ENCODE measurements around the gene PPP2R2B. TPM values are rescaled to one million over a fixed set of nuclear protein-coding genes. Genes with fewer than 3 reads are reported as not detected.

Gene PPP2R2B
- total and polyA plus RNA-seq, 4 donors = 2.0 to 27.3 (median 12.0) TPM

DNA sequence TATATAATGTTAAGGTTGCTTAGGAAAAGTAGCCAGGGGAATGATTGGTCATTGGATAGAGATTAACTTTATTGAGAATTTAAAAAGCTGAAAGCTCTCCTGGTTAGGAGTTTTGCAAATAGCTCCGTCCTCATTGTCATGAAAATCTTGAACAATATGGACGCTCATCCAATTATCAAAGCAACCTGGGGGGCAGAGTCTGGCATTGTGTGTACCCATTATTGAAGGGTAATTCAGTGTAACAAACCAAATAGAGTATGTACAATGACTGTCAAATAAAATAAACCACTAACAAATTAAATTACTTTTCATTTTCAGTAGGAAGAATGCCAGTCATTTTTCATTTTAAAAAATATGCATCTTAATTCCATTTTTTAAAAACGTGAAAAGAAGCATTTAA is 218.6 kb downstream of the PPP2R2B start:
- DNase-seq = no peak
- no peak for ATAC-seq (ENCODE audit: low FRiP score)
- intact Hi-C loops (cut with DNase I) = loop anchor here in 1 of 2 donors (10.0 kb wide), 2 partner anchors 215 to 305 kb away; partner anchors contain the start of gene PPP2R2B
- 57 to 69% methylated on average over 3 of the region's 3 CpGs for WGBS, 2 donors
- Histone ChIP-seq H3K27ac (ENCODE audit: low read depth in 1 of 2, low read length in 2 of 2) (no peak overlapping the region), H3K4me3 (ENCODE audit: low read length in 2 of 2) (no peak overlapping the region), H3K4me1 (ENCODE audit: control insufficient read depth in 1 of 2, insufficient read depth in 2 of 2, low read length in 2 of 2) (peaks cover 0 to 4% of the 10 kb centered on the region in 2 donors), H3K36me3 (ENCODE audit: control insufficient read depth in 1 of 2, insufficient read depth in 2 of 2, low read length in 1 of 2) (no peaks in the 10 kb centered on the region), H3K27me3 (ENCODE audit: control insufficient read depth in 1 of 2, insufficient read depth in 2 of 2, low read length in 1 of 2) (no peaks in the 10 kb centered on the region), H3K9me3 (ENCODE audit: control insufficient read depth, low read length) (no peaks in the 10 kb centered on the region)

DNA sequence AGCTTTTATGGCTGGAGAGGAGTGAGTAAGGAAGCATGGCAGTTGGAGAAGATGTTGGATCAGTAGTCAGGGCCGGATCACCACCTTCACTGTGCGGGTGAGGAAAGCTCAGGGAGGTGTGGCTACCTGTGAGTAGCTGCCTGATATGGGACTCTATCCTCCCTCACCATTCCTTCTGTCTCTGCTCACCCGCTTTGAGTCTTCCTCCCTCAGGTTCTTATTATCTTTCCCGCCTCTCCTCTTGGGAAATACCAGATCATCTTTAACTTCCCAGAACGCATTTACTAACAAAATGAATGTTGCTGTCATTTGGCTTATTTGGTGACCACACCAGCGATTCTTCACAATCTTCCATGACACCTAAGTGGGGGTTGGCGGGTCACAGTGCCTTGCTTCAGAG is 221.9 kb downstream of the PPP2R2B start:
- H3K4me3 ChIP-seq (ENCODE audit: low read length in 2 of 2) = no peak overlapping the region
- H3K9me3 ChIP-seq (ENCODE audit: control insufficient read depth, low read length) = no peaks in the 10 kb centered on the region
- peaks cover 0 to 1% of the 10 kb centered on the region in 2 donors for H3K36me3 ChIP-seq (ENCODE audit: control insufficient read depth in 1 of 2, insufficient read depth in 2 of 2, low read length in 1 of 2)
- H3K27me3 ChIP-seq (ENCODE audit: control insufficient read depth in 1 of 2, insufficient read depth in 2 of 2, low read length in 1 of 2) = no peaks in the 10 kb centered on the region
- DNase-seq (no peak), ATAC-seq (ENCODE audit: low FRiP score) (no peak)
- peaks cover 0 to 4% of the 10 kb centered on the region in 2 donors for H3K4me1 ChIP-seq (ENCODE audit: control insufficient read depth in 1 of 2, insufficient read depth in 2 of 2, low read length in 2 of 2)
- WGBS, 2 donors = 72 to 82% methylated on average over 7 of the region's 7 CpGs
- no peak overlapping the region for H3K27ac ChIP-seq (ENCODE audit: low read depth in 1 of 2, low read length in 2 of 2)
- intact Hi-C loops (cut with DNase I) = no loop called here

DNA sequence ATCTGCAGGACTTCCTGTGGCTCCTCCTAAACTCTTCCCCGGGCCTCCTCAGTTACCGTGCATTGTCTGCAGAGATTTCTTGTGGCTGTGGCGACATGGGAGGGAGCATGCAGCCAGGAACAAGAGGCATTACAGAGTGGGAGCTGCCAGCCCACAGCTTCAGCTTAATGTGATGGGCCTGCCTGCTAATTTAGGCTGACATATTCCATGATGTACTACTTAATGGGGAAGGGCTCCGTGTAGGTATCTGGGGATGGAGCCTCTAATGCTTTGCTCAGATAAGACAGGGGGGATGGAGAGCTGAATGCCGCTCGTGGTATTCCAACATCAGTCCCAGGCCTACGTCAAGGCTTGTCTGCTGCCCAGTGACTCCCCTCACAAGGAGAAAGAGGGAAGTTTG is 225.0 kb downstream of the PPP2R2B start:
- ATAC-seq (ENCODE audit: low FRiP score) (no peak), DNase-seq (no peak)
- H3K27ac ChIP-seq (ENCODE audit: low read depth in 1 of 2, low read length in 2 of 2) = no peak overlapping the region
- WGBS, 2 donors = 67 to 72% methylated on average over 7 of the region's 7 CpGs
- H3K27me3 ChIP-seq (ENCODE audit: control insufficient read depth in 1 of 2, insufficient read depth in 2 of 2, low read length in 1 of 2) = no peaks in the 10 kb centered on the region
- no peaks in the 10 kb centered on the region for H3K4me1 ChIP-seq (ENCODE audit: control insufficient read depth in 1 of 2, insufficient read depth in 2 of 2, low read length in 2 of 2)
- no peak overlapping the region for H3K4me3 ChIP-seq (ENCODE audit: low read length in 2 of 2)
- peaks cover 1 to 4% of the 10 kb centered on the region in 2 donors for H3K36me3 ChIP-seq (ENCODE audit: control insufficient read depth in 1 of 2, insufficient read depth in 2 of 2, low read length in 1 of 2)
- H3K9me3 ChIP-seq (ENCODE audit: control insufficient read depth, low read length) = no peaks in the 10 kb centered on the region
- intact Hi-C loops (cut with DNase I) = no loop called here

DNA sequence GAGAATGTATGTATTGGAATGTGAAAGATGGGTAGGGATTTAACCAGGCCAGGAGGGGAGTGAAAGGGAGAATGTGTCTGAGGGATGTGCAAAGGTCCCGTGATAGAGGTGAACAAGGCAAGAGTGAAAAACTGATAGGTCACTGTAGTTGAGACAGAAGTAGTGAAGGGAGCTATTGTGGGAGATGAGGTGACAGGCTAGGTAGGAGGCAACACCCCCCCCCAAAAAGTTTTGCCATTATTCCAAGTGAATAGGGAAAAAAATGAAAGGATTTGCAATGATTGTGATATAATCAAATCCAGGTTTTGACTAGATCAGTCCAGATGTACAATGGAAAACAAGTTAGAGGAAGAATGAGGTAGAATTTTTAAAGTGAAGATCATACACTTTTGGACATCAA is 226.0 kb downstream of the PPP2R2B start:
- ATAC-seq (ENCODE audit: low FRiP score) (no peak), DNase-seq (no peak)
- no peaks in the 10 kb centered on the region for H3K4me1 ChIP-seq (ENCODE audit: control insufficient read depth in 1 of 2, insufficient read depth in 2 of 2, low read length in 2 of 2)
- H3K4me3 ChIP-seq (ENCODE audit: low read length in 2 of 2) = no peak overlapping the region
- H3K27me3 ChIP-seq (ENCODE audit: control insufficient read depth in 1 of 2, insufficient read depth in 2 of 2, low read length in 1 of 2) = no peaks in the 10 kb centered on the region
- H3K9me3 ChIP-seq (ENCODE audit: control insufficient read depth, low read length) = no peaks in the 10 kb centered on the region
- H3K27ac ChIP-seq (ENCODE audit: low read depth in 1 of 2, low read length in 2 of 2) = no peak overlapping the region
- WGBS, 2 donors = 87 to 93% methylated on average over 1 of the region's 1 CpG
- H3K36me3 ChIP-seq (ENCODE audit: control insufficient read depth in 1 of 2, insufficient read depth in 2 of 2, low read length in 1 of 2) = peaks cover 1 to 4% of the 10 kb centered on the region in 2 donors
- intact Hi-C loops (cut with DNase I) = no loop called here

DNA sequence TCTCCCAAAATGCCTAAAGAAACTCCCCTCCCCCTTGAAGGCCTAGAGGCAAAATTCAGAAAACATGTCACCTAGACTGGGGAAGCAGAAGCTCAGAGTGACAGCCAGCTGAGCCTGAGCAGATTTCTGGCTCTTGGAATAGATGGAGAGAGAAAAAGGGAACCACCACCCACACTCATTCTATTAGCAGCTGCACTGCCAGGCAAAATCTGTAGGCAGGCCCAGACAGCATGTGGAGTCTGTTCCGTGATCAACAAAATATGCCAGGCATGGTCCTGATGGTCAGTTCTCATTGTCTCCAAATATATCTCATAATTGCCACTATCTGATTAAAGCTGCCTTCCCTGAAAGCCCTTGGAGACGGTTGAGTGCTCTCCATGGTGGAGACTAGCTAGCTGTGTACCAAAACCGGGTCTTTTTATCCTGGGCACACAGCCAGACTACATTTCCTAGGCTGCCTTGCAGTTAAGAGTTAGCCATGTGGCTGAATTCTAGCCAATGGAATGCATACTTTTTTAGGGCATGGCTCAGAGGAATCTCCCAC is 230.8 kb downstream of the PPP2R2B start:
- H3K9me3 ChIP-seq (ENCODE audit: control insufficient read depth, low read length) = no peaks in the 10 kb centered on the region
- intact Hi-C loops (cut with DNase I) = no loop called here
- H3K27me3 ChIP-seq (ENCODE audit: control insufficient read depth in 1 of 2, insufficient read depth in 2 of 2, low read length in 1 of 2) = no peaks in the 10 kb centered on the region
- H3K4me3 ChIP-seq (ENCODE audit: low read length in 2 of 2) = no peak overlapping the region
- no peak for DNase-seq
- H3K4me1 ChIP-seq (ENCODE audit: control insufficient read depth in 1 of 2, insufficient read depth in 2 of 2, low read length in 2 of 2) = no peaks in the 10 kb centered on the region
- no peak overlapping the region for H3K27ac ChIP-seq (ENCODE audit: low read depth in 1 of 2, low read length in 2 of 2)
- no peak for ATAC-seq (ENCODE audit: low FRiP score)
- WGBS, 2 donors = 11 to 20% methylated on average over 3 of the region's 3 CpGs
- H3K36me3 ChIP-seq (ENCODE audit: control insufficient read depth in 1 of 2, insufficient read depth in 2 of 2, low read length in 1 of 2) = peaks cover 0 to 9% of the 10 kb centered on the region in 2 donors

DNA sequence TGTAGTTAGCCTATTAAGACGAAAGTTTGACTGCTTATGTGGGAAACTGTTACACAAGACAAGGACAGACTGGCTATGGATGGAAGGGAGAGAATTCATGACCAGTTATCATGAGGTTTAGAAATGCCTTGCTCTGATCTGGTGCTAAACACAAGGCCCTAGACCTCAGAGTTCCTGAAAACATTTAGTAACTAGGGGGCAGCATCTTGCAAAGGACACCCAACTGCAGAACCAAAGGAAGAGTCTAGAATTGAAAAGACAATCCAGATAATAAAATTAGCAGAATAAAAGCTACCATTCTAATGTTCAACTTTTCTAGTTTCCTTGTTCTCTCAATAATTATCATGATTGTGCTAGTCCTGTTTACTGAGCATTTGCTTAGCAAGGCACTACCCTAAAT is 232.1 kb downstream of the PPP2R2B start:
- Histone ChIP-seq H3K4me3 (ENCODE audit: low read length in 2 of 2) (no peak overlapping the region), H3K4me1 (ENCODE audit: control insufficient read depth in 1 of 2, insufficient read depth in 2 of 2, low read length in 2 of 2) (no peaks in the 10 kb centered on the region), H3K36me3 (ENCODE audit: control insufficient read depth in 1 of 2, insufficient read depth in 2 of 2, low read length in 1 of 2) (peaks cover 2 to 9% of the 10 kb centered on the region in 2 donors), H3K27me3 (ENCODE audit: control insufficient read depth in 1 of 2, insufficient read depth in 2 of 2, low read length in 1 of 2) (no peaks in the 10 kb centered on the region), H3K9me3 (ENCODE audit: control insufficient read depth, low read length) (no peaks in the 10 kb centered on the region), H3K27ac (ENCODE audit: low read depth in 1 of 2, low read length in 2 of 2) (no peak overlapping the region)
- ATAC-seq (ENCODE audit: low FRiP score) (no peak), DNase-seq (no peak)
- intact Hi-C loops (cut with DNase I) = no loop called here
- WGBS, 2 donors = 74 to 79% methylated on average over 1 of the region's 1 CpG

DNA sequence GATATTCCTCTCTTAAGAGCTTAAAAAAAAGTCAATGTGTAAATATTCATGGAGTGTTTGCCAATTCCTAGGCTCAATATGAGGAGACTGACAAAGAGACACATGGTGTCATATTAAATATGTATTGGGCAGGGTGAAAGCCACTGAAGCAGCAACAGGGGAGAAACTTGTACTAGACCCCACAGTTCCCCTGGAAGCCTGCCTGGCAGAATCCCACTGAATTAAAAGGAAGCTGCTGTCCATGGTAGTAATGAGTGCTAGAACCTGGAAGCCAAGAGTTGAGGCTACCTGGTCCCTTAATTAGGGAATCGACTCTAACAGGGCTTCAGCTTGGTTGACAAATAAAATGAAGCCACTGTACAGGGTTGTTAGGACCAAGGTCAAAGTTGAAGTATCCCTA is 233.2 kb downstream of the PPP2R2B start:
- WGBS, 2 donors = 61 to 75% methylated on average over 1 of the region's 1 CpG
- H3K36me3 ChIP-seq (ENCODE audit: control insufficient read depth in 1 of 2, insufficient read depth in 2 of 2, low read length in 1 of 2) = peaks cover 2 to 9% of the 10 kb centered on the region in 2 donors
- no peak for ATAC-seq (ENCODE audit: low FRiP score)
- no peak overlapping the region for H3K27ac ChIP-seq (ENCODE audit: low read depth in 1 of 2, low read length in 2 of 2)
- intact Hi-C loops (cut with DNase I) = no loop called here
- H3K4me1 ChIP-seq (ENCODE audit: control insufficient read depth in 1 of 2, insufficient read depth in 2 of 2, low read length in 2 of 2) = peaks cover 3 to 4% of the 10 kb centered on the region in 2 donors
- no peak overlapping the region for H3K4me3 ChIP-seq (ENCODE audit: low read length in 2 of 2)
- DNase-seq = no peak
- no peaks in the 10 kb centered on the region for H3K27me3 ChIP-seq (ENCODE audit: control insufficient read depth in 1 of 2, insufficient read depth in 2 of 2, low read length in 1 of 2)
- H3K9me3 ChIP-seq (ENCODE audit: control insufficient read depth, low read length) = no peaks in the 10 kb centered on the region

DNA sequence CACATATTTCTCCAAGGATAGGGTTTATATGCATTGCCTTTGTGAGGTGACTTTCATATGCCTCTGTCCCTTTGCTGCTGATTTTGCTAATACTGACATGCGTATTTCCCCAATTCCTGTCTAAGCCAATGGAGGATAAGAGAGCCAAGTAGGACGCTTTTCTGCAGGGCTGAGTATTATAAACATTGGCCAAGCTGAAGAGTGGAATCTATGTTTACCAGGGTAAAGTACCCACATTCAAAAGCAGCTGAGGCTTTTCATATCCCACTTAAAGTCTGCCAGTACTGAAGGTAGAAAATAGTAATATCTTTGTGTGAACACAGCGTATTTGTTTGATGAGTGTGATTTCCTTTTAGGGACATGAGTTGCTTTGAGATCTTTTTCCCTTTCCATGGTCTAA is 233.7 kb downstream of the PPP2R2B start:
- H3K27ac ChIP-seq (ENCODE audit: low read depth in 1 of 2, low read length in 2 of 2) = no peak overlapping the region
- H3K9me3 ChIP-seq (ENCODE audit: control insufficient read depth, low read length) = no peaks in the 10 kb centered on the region
- ATAC-seq (ENCODE audit: low FRiP score) (no peak), DNase-seq (no peak)
- peaks cover 4 to 7% of the 10 kb centered on the region in 2 donors for H3K4me1 ChIP-seq (ENCODE audit: control insufficient read depth in 1 of 2, insufficient read depth in 2 of 2, low read length in 2 of 2)
- H3K27me3 ChIP-seq (ENCODE audit: control insufficient read depth in 1 of 2, insufficient read depth in 2 of 2, low read length in 1 of 2) = no peaks in the 10 kb centered on the region
- H3K4me3 ChIP-seq (ENCODE audit: low read length in 2 of 2) = no peak overlapping the region
- intact Hi-C loops (cut with DNase I) = no loop called here
- peaks cover 2 to 9% of the 10 kb centered on the region in 2 donors for H3K36me3 ChIP-seq (ENCODE audit: control insufficient read depth in 1 of 2, insufficient read depth in 2 of 2, low read length in 1 of 2)
- WGBS, 2 donors = 76 to 81% methylated on average over 3 of the region's 3 CpGs

DNA sequence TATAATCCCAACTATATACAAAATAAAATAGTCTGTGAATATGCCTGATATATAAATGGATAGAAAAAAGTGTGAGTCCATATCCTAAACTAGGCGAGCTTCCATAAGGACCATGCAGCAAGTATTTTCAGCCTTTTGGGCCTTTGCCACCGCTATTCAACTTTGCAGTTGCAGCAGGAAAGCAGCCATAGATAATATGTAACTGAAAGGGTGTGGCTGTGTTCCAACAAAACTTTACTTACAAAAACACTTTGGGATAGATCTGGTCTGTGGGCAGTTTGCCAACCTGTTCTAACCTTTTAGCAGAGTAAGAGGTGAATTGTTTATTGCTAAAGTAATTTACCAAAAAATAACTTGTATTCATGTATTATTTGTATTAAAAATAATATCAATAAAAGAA is 234.8 kb downstream of the PPP2R2B start:
- H3K36me3 ChIP-seq (ENCODE audit: control insufficient read depth in 1 of 2, insufficient read depth in 2 of 2, low read length in 1 of 2) = peaks cover 2 to 6% of the 10 kb centered on the region in 2 donors
- no peak for DNase-seq
- H3K27me3 ChIP-seq (ENCODE audit: control insufficient read depth in 1 of 2, insufficient read depth in 2 of 2, low read length in 1 of 2) = no peaks in the 10 kb centered on the region
- ATAC-seq (ENCODE audit: low FRiP score) = no peak
- H3K9me3 ChIP-seq (ENCODE audit: control insufficient read depth, low read length) = no peaks in the 10 kb centered on the region
- intact Hi-C loops (cut with DNase I) = no loop called here
- H3K4me3 ChIP-seq (ENCODE audit: low read length in 2 of 2) = no peak overlapping the region
- H3K4me1 ChIP-seq (ENCODE audit: control insufficient read depth in 1 of 2, insufficient read depth in 2 of 2, low read length in 2 of 2) = peaks cover 4 to 7% of the 10 kb centered on the region in 2 donors
- WGBS, 2 donors = 17 to 24% methylated on average over 2 of the region's 2 CpGs
- H3K27ac ChIP-seq (ENCODE audit: low read depth in 1 of 2, low read length in 2 of 2) = no peak overlapping the region

Data from aorta (tissue), 5 donors.